IPS-15b (cell line): Measurements from ENCODE around the gene GOLGA8K.
"Not testable (repeated sequence)": the region's sequence is repeated elsewhere in the genome, so short reads cannot be mapped to it uniquely, and the experiment has no call there.

Experiments
- H3K27me3 ChIP-seq: one replicate; pipeline ENCODE4 v1.6.1; 2013; ENCODE audit warnings: low read length; ENCODE audit not compliant: control insufficient read depth, insufficient read depth
- H3K36me3 ChIP-seq: one replicate; pipeline ENCODE4 v1.6.1; 2013; ENCODE audit warnings: low read length; ENCODE audit not compliant: control insufficient read depth, insufficient read depth
- H3K4me1 ChIP-seq: one replicate; pipeline ENCODE4 v1.6.1; 2013; ENCODE audit warnings: mild to moderate bottlenecking, low read length; ENCODE audit not compliant: control insufficient read depth, insufficient read depth
- H3K4me3 ChIP-seq: one replicate; pipeline ENCODE4 v1.5.1; 2013; ENCODE audit warnings: low read depth, low read length
- H3K9ac ChIP-seq: one replicate; pipeline ENCODE4 v1.6.1; 2013; ENCODE audit warnings: low read depth, mild to moderate bottlenecking, low read length
- H3K9me3 ChIP-seq: one replicate; pipeline ENCODE4 v1.6.1; 2013; ENCODE audit warnings: mild to moderate bottlenecking, low read length; ENCODE audit not compliant: control insufficient read depth, insufficient read depth

The GOLGA8K gene

GRCh38 chr15:32403192-32403591 is at the start of gene GOLGA8K:
Gene GOLGA8K (minus strand): TSS chr15:32403292. CDS start chr15:32403194, 98 bp downstream.
- H3K9me3 ChIP-seq, H3K36me3 ChIP-seq, H3K9ac ChIP-seq, H3K27me3 ChIP-seq, H3K4me3 ChIP-seq, H3K4me1 ChIP-seq: not testable (repeated sequence)

GRCh38 chr15:32440445-32440977 is 37.4 kb upstream of the GOLGA8K start:
- not testable (repeated sequence) for H3K36me3 ChIP-seq, H3K4me1 ChIP-seq, H3K9ac ChIP-seq, H3K9me3 ChIP-seq, H3K4me3 ChIP-seq, H3K27me3 ChIP-seq

- not testable (repeated sequence) for H3K9ac ChIP-seq, H3K4me1 ChIP-seq
These were observed 31.2 kb upstream of the GOLGA8K start for GRCh38 chr15:32434102-32434963.

GRCh38 chr15:32427635-32428034 is 24.5 kb upstream of the GOLGA8K start:
- not testable (repeated sequence) for H3K4me3 ChIP-seq, H3K36me3 ChIP-seq, H3K9ac ChIP-seq, H3K27me3 ChIP-seq, H3K9me3 ChIP-seq, H3K4me1 ChIP-seq

More at GRCh38 chr15:32434102-32434963, 31.2 kb upstream of the GOLGA8K start:
- H3K9me3 ChIP-seq, H3K27me3 ChIP-seq, H3K36me3 ChIP-seq, H3K4me3 ChIP-seq: not testable (repeated sequence)

- H3K4me3 ChIP-seq, H3K9ac ChIP-seq, H3K36me3 ChIP-seq, H3K9me3 ChIP-seq, H3K27me3 ChIP-seq, H3K4me1 ChIP-seq: not testable (repeated sequence)
These were observed 23.4 kb upstream of the GOLGA8K start for GRCh38 chr15:32426511-32426910.

- not testable (repeated sequence) for H3K4me3 ChIP-seq, H3K36me3 ChIP-seq, H3K27me3 ChIP-seq, H3K9me3 ChIP-seq, H3K9ac ChIP-seq, H3K4me1 ChIP-seq
These were observed 4.8 kb upstream of the GOLGA8K start for GRCh38 chr15:32407903-32408302.

GRCh38 chr15:32396522-32396921 is 6.6 kb downstream of the GOLGA8K start:
- not testable (repeated sequence) for H3K4me1 ChIP-seq

GRCh38 chr15:32394745-32395144 is 8.3 kb downstream of the GOLGA8K start:
- H3K4me3 ChIP-seq, H3K27me3 ChIP-seq, H3K9me3 ChIP-seq, H3K4me1 ChIP-seq, H3K36me3 ChIP-seq, H3K9ac ChIP-seq: not testable (repeated sequence)

More at GRCh38 chr15:32396522-32396921, 6.6 kb downstream of the GOLGA8K start:
- not testable (repeated sequence) for H3K36me3 ChIP-seq, H3K9me3 ChIP-seq, H3K9ac ChIP-seq, H3K27me3 ChIP-seq, H3K4me3 ChIP-seq

- H3K9ac ChIP-seq, H3K9me3 ChIP-seq, H3K27me3 ChIP-seq, H3K4me3 ChIP-seq, H3K4me1 ChIP-seq, H3K36me3 ChIP-seq: not testable (repeated sequence)
These were observed 14.9 kb downstream of the GOLGA8K start for GRCh38 chr15:32388050-32388648.

- H3K9me3 ChIP-seq, H3K36me3 ChIP-seq, H3K27me3 ChIP-seq, H3K4me1 ChIP-seq, H3K9ac ChIP-seq, H3K4me3 ChIP-seq: not testable (repeated sequence)
These were observed 17.1 kb downstream of the GOLGA8K start for GRCh38 chr15:32385823-32386495.

- H3K4me3 ChIP-seq, H3K9me3 ChIP-seq, H3K9ac ChIP-seq, H3K36me3 ChIP-seq, H3K4me1 ChIP-seq, H3K27me3 ChIP-seq: not testable (repeated sequence)
These were observed 28.9 kb downstream of the GOLGA8K start for GRCh38 chr15:32374185-32374584.

GRCh38 chr15:32373707-32374106 is 29.4 kb downstream of the GOLGA8K start:
- H3K9ac ChIP-seq, H3K9me3 ChIP-seq, H3K4me1 ChIP-seq, H3K27me3 ChIP-seq, H3K36me3 ChIP-seq, H3K4me3 ChIP-seq: not testable (repeated sequence)
